Adrenal gland (tissue), 12 donors: Measurements from ENCODE around the gene GATA5. TPM values are rescaled to one million over a fixed set of nuclear protein-coding genes. Genes with fewer than 3 reads are reported as not detected.

Experiments
- DNase-seq, 7 donors: peaks; one replicate each; pipeline ENCODE4 v3.0.0-alpha.2; 2019 to 2020
- H3K27ac ChIP-seq, 5 donors: fragments of 200-600 bp; sonication (generic) in 4 of 5; 1 replicate in 3 of 5; 2 replicates in 2 of 5; pipeline versions ENCODE4 v1.5.1 to v1.8.0; 2016 to 2020; ENCODE audit warnings: mild to moderate bottlenecking in 1 of 5
- H3K27me3 ChIP-seq: fragments of 200-600 bp; 2 replicates; pipeline ENCODE4 v1.8.0; 2021
- H3K36me3 ChIP-seq, 2 donors: fragments of 200-600 bp; replicated peaks in 1 of 2; 1 replicate in 1 of 2; 2 replicates in 1 of 2; pipeline versions ENCODE4 v1.5.1 to v1.8.0; 2018 to 2022
- H3K4me1 ChIP-seq, 2 donors: fragments of 200-600 bp; replicated peaks in 1 of 2; 1 replicate in 1 of 2; 2 replicates in 1 of 2; pipeline versions ENCODE4 v1.5.1 to v1.8.0; 2018 to 2021
- H3K4me3 ChIP-seq, 4 donors: fragments of 200-600 bp; sonication (generic) in 3 of 4; one replicate each; pipeline ENCODE4 v1.5.1; 2016 to 2018
- H3K9me3 ChIP-seq, 3 donors: fragments of 200-600 bp; sonication (generic) in 1 of 3; replicated peaks in 1 of 3; 1 replicate in 2 of 3; 2 replicates in 1 of 3; pipeline versions ENCODE4 v1.5.1 to v1.8.0; 2016 to 2021
- CTCF ChIP-seq, 6 experiments: fragments of 450-650 bp in 4 of 6; fragments of 200-600 bp in 2 of 6; sonication (generic) in 1 of 6; IDR thresholded peaks; 1 replicate in 5 of 6; 2 replicates in 1 of 6; pipeline versions ENCODE4 v1.5.1 to v1.8.0; 2016 to 2021; ENCODE audit warnings: antibody characterized with exemption in 6 of 6, mild to moderate bottlenecking in 2 of 6, moderate library complexity in 1 of 6
- POLR2A ChIP-seq, 2 donors: fragments of 450-650 bp; IDR thresholded peaks; one replicate each; pipeline ENCODE4 v1.6.1; 2017; ENCODE audit warnings: antibody characterized with exemption in 2 of 2, mild to moderate bottlenecking in 2 of 2, moderate library complexity in 1 of 2
- WGBS, 4 donors: extraction: QIAGEN DNeasy Blood & Tissue Kit in 2 of 4; methylation state at CpG; one replicate each; pipeline versions ENCODE4 v1.1.5 to v1.1.7; 2013 to 2017; 5-methylcytosine and 5-hydroxymethylcytosine counted together
- intact Hi-C, 2 donors: fragments of 100-400 bp; cut with DNase I; formaldehyde crosslinking; loops; one replicate each; pipeline versions ENCODE4 v1.14.1 to v1.15.0; 2022 to 2023
- polyA plus RNA-seq, 3 donors: library from polyadenylated mRNA; stranded (reverse); fragments of 200-250 nt in 2 of 3; fragments of 350-450 nt in 1 of 3; fragmentation: Illumina TruSeq in 1 of 3; extraction: RNeasy Lipid Tissue Mini Kit (QIAGEN cat#74804) in 1 of 3; gene quantifications; one replicate each; pipeline ENCODE4 v1.2.3, GENCODE V29; 2013 to 2014
- total RNA-seq, 9 donors: library from RNA; depleted of rRNA in 4 of 9; stranded (reverse); fragments of >200 nt in 4 of 9; fragments of 120-200 nt in 1 of 9; fragmentation: NEBNext Ultra II Directional in 1 of 9; extraction: Animal tissue kit (Norgen Biotek cat#: 25700) in 1 of 9; gene quantifications; one replicate each; pipeline versions ENCODE4 v1.1.0 to v1.2.4, GENCODE V29; 2013 to 2023
- donor health status: healthy with polysubstance abuse.
- donor health status: Bipolar disorder and iron deficiency.
- donor health status: DM: yes; HTN: yes; CAD: no.
- donor health status: DM: no; HTN: no; CAD: no.
- donor health status: DM: no; HTN: no; CAD: no.
- donor health status: DM: yes; HTN: yes; CAD: no.

Gene GATA5
- total and polyA plus RNA-seq, 12 donors: 0.67 to 12.0 (median 5.7) TPM

- no peaks in the 10 kb centered on the region for H3K36me3 ChIP-seq
- H3K9me3 ChIP-seq: no peaks in the 10 kb centered on the region
- H3K4me1 ChIP-seq: no peaks in the 10 kb centered on the region
- intact Hi-C loops: no loop called here
- no peaks in the 10 kb centered on the region for H3K27me3 ChIP-seq
- 75 to 86% (median 80%) methylated on average over 23 of the region's 23 CpGs for WGBS, 4 donors
- no peak overlapping the region for H3K27ac ChIP-seq
- no peak for DNase-seq
- TF ChIP-seq CTCF (IDR thresholded peaks at IDR 0.05) (no peak), POLR2A (IDR thresholded peaks at IDR 0.05) (no peak)
- no peak overlapping the region for H3K4me3 ChIP-seq
Measured at GRCh38 chr20:62430866-62431447, 44.8 kb downstream of the GATA5 start.

- H3K27me3 ChIP-seq: no peaks in the 10 kb centered on the region
Measured at GRCh38 chr20:62430311-62430853, 45.4 kb downstream of the GATA5 start.

GRCh38 chr20:62429455-62430310 is 46.1 kb downstream of the GATA5 start:
- H3K27ac ChIP-seq: no peak overlapping the region
- 74 to 86% (median 77%) methylated on average over 9 to 23 of the region's 23 CpGs for WGBS, 4 donors
- no peak for TF ChIP-seq CTCF (IDR thresholded peaks at IDR 0.05)
- no peak for TF ChIP-seq POLR2A (IDR thresholded peaks at IDR 0.05)
- no peaks in the 10 kb centered on the region for H3K36me3 ChIP-seq
- H3K4me3 ChIP-seq: no peak overlapping the region
- DNase-seq: no peak
- intact Hi-C loops: loop anchor here in 1 of 2 donors (5.0 kb wide), 1 partner anchor 183 kb away; no protein-coding TSS in a partner anchor
- no peaks in the 10 kb centered on the region for H3K27me3 ChIP-seq
- H3K9me3 ChIP-seq: no peaks in the 10 kb centered on the region
- H3K4me1 ChIP-seq: no peaks in the 10 kb centered on the region

More at GRCh38 chr20:62430311-62430853, 45.4 kb downstream of the GATA5 start:
- no peak for DNase-seq
- TF ChIP-seq POLR2A (IDR thresholded peaks at IDR 0.05): no peak
- no peak for TF ChIP-seq CTCF (IDR thresholded peaks at IDR 0.05)
- Histone ChIP-seq H3K4me1 (no peaks in the 10 kb centered on the region), H3K9me3 (no peaks in the 10 kb centered on the region), H3K36me3 (no peaks in the 10 kb centered on the region), H3K27ac (no peak overlapping the region), H3K4me3 (no peak overlapping the region)
- 72 to 79% (median 78%) methylated on average over 5 to 10 of the region's 10 CpGs for WGBS, 4 donors
- intact Hi-C loops: no loop called here
